Adrenal gland (tissue), 19 donors: ENCODE results near the gene RSRC1. TPM values are rescaled to one million over a fixed set of nuclear protein-coding genes. Genes with fewer than 3 reads are reported as not detected.
"Not testable (repeated sequence)": the region's sequence is repeated elsewhere in the genome, so short reads cannot be mapped to it uniquely, and the experiment has no call there.

Source experiments
- DNase-seq, 7 donors: peaks; one replicate each; pipeline ENCODE4 v3.0.0-alpha.2; 2019 to 2020
- H3K27ac ChIP-seq, 5 donors: fragments of 200-600 bp; sonication (generic) in 4 of 5; 1 replicate in 3 of 5; 2 replicates in 2 of 5; pipeline versions ENCODE4 v1.5.1 to v1.8.0; 2016 to 2020; ENCODE audit warnings: mild to moderate bottlenecking in 1 of 5
- H3K27me3 ChIP-seq: fragments of 200-600 bp; 2 replicates; pipeline ENCODE4 v1.8.0; 2021
- H3K36me3 ChIP-seq, 2 donors: fragments of 200-600 bp; replicated peaks in 1 of 2; 1 replicate in 1 of 2; 2 replicates in 1 of 2; pipeline versions ENCODE4 v1.5.1 to v1.8.0; 2018 to 2022
- H3K4me1 ChIP-seq, 2 donors: fragments of 200-600 bp; replicated peaks in 1 of 2; 1 replicate in 1 of 2; 2 replicates in 1 of 2; pipeline versions ENCODE4 v1.5.1 to v1.8.0; 2018 to 2021
- H3K4me3 ChIP-seq, 4 donors: fragments of 200-600 bp; sonication (generic) in 3 of 4; one replicate each; pipeline ENCODE4 v1.5.1; 2016 to 2018
- H3K9me3 ChIP-seq, 3 donors: fragments of 200-600 bp; sonication (generic) in 1 of 3; replicated peaks in 1 of 3; 1 replicate in 2 of 3; 2 replicates in 1 of 3; pipeline versions ENCODE4 v1.5.1 to v1.8.0; 2016 to 2021
- CTCF ChIP-seq, 6 experiments: fragments of 450-650 bp in 4 of 6; fragments of 200-600 bp in 2 of 6; sonication (generic) in 1 of 6; IDR thresholded peaks; 1 replicate in 5 of 6; 2 replicates in 1 of 6; pipeline versions ENCODE4 v1.5.1 to v1.8.0; 2016 to 2021; ENCODE audit warnings: antibody characterized with exemption in 6 of 6, mild to moderate bottlenecking in 2 of 6, moderate library complexity in 1 of 6
- POLR2A ChIP-seq, 2 donors: fragments of 450-650 bp; IDR thresholded peaks; one replicate each; pipeline ENCODE4 v1.6.1; 2017; ENCODE audit warnings: antibody characterized with exemption in 2 of 2, mild to moderate bottlenecking in 2 of 2, moderate library complexity in 1 of 2
- WGBS, 4 donors: extraction: QIAGEN DNeasy Blood & Tissue Kit in 2 of 4; methylation state at CpG; one replicate each; pipeline versions ENCODE4 v1.1.5 to v1.1.7; 2013 to 2017; 5-methylcytosine and 5-hydroxymethylcytosine counted together
- intact Hi-C, 2 donors: fragments of 100-400 bp; cut with DNase I; formaldehyde crosslinking; loops; one replicate each; pipeline versions ENCODE4 v1.14.1 to v1.15.0; 2022 to 2023
- long read RNA-seq, 10 donors: library from polyadenylated mRNA in 3 of 10; unstranded in 2 of 10; stranded (forward) in 1 of 10; transcript quantifications; one replicate each; pipeline ENCODE4 v2.0.0 and lab custom pipeline, GENCODE V29; 2021 to 2026
- polyA plus RNA-seq, 3 donors: library from polyadenylated mRNA; stranded (reverse); fragments of 200-250 nt in 2 of 3; fragments of 350-450 nt in 1 of 3; fragmentation: Illumina TruSeq in 1 of 3; extraction: RNeasy Lipid Tissue Mini Kit (QIAGEN cat#74804) in 1 of 3; gene quantifications; one replicate each; pipeline ENCODE4 v1.2.3, GENCODE V29; 2013 to 2014
- total RNA-seq, 9 donors: library from RNA; depleted of rRNA in 4 of 9; stranded (reverse); fragments of >200 nt in 4 of 9; fragments of 120-200 nt in 1 of 9; fragmentation: NEBNext Ultra II Directional in 1 of 9; extraction: Animal tissue kit (Norgen Biotek cat#: 25700) in 1 of 9; gene quantifications; one replicate each; pipeline versions ENCODE4 v1.1.0 to v1.2.4, GENCODE V29; 2013 to 2023
- donor health status: healthy with polysubstance abuse.
- donor health status: Bipolar disorder and iron deficiency.
- donor health status: DM: yes; HTN: yes; CAD: no.
- donor health status: DM: no; HTN: no; CAD: no.
- donor health status: DM: no; HTN: no; CAD: no.
- donor health status: DM: yes; HTN: yes; CAD: no.

The RSRC1 gene, protein sequence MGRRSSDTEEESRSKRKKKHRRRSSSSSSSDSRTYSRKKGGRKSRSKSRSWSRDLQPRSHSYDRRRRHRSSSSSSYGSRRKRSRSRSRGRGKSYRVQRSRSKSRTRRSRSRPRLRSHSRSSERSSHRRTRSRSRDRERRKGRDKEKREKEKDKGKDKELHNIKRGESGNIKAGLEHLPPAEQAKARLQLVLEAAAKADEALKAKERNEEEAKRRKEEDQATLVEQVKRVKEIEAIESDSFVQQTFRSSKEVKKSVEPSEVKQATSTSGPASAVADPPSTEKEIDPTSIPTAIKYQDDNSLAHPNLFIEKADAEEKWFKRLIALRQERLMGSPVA
- 100 to 1,000 TPM in 1 of 9 donors, 10 to 100 TPM in 8; 21.5 to 125 (median 38.6) TPM for total RNA-seq
- 10 to 100 TPM; 12.6 to 45.5 (median 18.7) TPM for polyA plus RNA-seq
- long read RNA-seq, donor 1, partial matches to known transcripts: 0 of 4 reads
- long read RNA-seq, donor 1, other reads (novel, unspliced or antisense): 0 of 4 reads
- long read RNA-seq, donor 2, partial matches to known transcripts: 6 of 10 reads
- long read RNA-seq, donor 2, other reads (novel, unspliced or antisense): 0 of 10 reads
- long read RNA-seq, donor 3, partial matches to known transcripts: 0 of 5 reads
- long read RNA-seq, donor 3, other reads (novel, unspliced or antisense): 0 of 5 reads
- long read RNA-seq, donor 4, partial matches to known transcripts: 6 of 24 reads
- long read RNA-seq, donor 4, other reads (novel, unspliced or antisense): 16 of 24 reads
- long read RNA-seq, donor 5, transcript RSRC1-201 (10 exons, 1,727 nt): major isoform, 5 of 11 reads
- long read RNA-seq, donor 5, partial matches to known transcripts: 1 of 11 reads
- long read RNA-seq, donor 5, other reads (novel, unspliced or antisense): 0 of 11 reads
- long read RNA-seq, donor 6, partial matches to known transcripts: 4 of 20 reads
- long read RNA-seq, donor 6, other reads (novel, unspliced or antisense): 12 of 20 reads
- long read RNA-seq, donor 7, partial matches to known transcripts: 0 of 2 reads
- long read RNA-seq, donor 7, other reads (novel, unspliced or antisense): 0 of 2 reads
- long read RNA-seq, donor 8, transcript RSRC1-201 (10 exons, 1,727 nt): major isoform, 5 of 6 reads
- long read RNA-seq, donor 8, partial matches to known transcripts: 0 of 6 reads
- long read RNA-seq, donor 8, other reads (novel, unspliced or antisense): 0 of 6 reads
- long read RNA-seq, donor 9, partial matches to known transcripts: 0 of 1 reads
- long read RNA-seq, donor 9, other reads (novel, unspliced or antisense): 0 of 1 reads
- long read RNA-seq, donor 10, partial matches to known transcripts: 0 of 3 reads
- long read RNA-seq, donor 10, other reads (novel, unspliced or antisense): 0 of 3 reads

DNA sequence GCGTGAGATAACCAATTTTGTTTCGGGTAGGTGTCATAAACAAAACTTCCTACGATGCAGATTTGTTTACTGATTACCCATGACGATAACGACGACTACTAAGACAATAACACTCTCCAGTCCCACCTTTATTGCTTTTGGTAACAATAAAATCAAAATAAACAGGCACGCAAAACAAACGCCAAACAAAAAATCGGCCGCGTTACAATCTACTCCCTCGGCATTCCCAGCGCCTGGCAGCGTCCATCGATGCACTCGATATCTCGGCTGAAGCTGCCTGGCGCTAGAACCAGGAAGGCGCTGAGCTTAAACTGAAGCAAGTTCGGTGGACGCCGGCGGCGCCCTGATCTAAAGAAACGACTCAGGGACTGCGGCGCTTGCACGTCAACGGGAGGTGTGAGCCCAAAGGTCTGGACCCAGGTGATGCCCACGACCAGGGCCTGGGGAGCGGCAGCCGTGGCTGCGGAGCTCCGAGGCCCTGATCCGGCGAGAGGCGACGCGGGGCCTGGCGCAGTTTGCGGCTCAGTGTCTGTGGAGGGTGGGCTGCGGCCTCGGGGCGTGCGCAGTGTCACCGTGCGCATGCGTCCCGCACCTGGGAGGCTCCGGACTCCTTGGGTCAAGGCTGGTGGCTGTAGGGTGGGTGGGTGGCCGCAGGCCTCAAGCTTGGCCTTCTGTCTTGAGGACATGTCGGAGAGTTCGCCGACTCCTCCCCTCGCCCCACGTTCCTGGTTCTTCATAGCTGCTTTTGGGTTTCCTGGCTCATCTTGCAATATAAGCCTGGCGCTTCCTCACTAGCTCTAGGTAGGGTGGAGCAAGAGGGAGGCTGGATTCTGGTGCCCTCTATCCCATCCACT is at the start of gene RSRC1:
TSS of gene RSRC1 (plus strand) at position 286 of the 854 bp plus-strand sequence. CDS start 12,016 bp downstream, outside the sequence.
- TF ChIP-seq POLR2A (IDR thresholded peaks at IDR 0.05) (peak; percentile 39 to 40), CTCF (IDR thresholded peaks at IDR 0.05) (no peak)
- 0 to 1% (median 0%) methylated on average over 27 to 57 of the region's 57 CpGs for WGBS, 4 donors
- H3K4me1 ChIP-seq: peaks cover 12 to 34% of the 10 kb centered on the region in 2 donors
- H3K36me3 ChIP-seq: no peaks in the 10 kb centered on the region
- intact Hi-C loops: no loop called here
- peak; percentile 84 to 91 (median 87) for DNase-seq
- H3K27ac ChIP-seq: peak within 1 kb of the TSS; percentile 49 to 75 (median 68)
- H3K27me3 ChIP-seq: peaks cover 37% of the 10 kb centered on the region
- peak within 1 kb of the TSS; percentile 34 to 86 (median 64) for H3K4me3 ChIP-seq
- H3K9me3 ChIP-seq: peaks cover 0 to 6% (median 0%) of the 10 kb centered on the region in 3 donors

- H3K27ac ChIP-seq, H3K4me3 ChIP-seq, intact Hi-C loops, H3K36me3 ChIP-seq, H3K9me3 ChIP-seq, H3K27me3 ChIP-seq, DNase-seq, H3K4me1 ChIP-seq: not testable (repeated sequence)
- 81 to 89% (median 85%) methylated on average over 2 of the region's 2 CpGs for WGBS, 4 donors
These were observed 44.3 kb upstream of the RSRC1 start for GRCh38 chr3:158065574-158065973.

DNA sequence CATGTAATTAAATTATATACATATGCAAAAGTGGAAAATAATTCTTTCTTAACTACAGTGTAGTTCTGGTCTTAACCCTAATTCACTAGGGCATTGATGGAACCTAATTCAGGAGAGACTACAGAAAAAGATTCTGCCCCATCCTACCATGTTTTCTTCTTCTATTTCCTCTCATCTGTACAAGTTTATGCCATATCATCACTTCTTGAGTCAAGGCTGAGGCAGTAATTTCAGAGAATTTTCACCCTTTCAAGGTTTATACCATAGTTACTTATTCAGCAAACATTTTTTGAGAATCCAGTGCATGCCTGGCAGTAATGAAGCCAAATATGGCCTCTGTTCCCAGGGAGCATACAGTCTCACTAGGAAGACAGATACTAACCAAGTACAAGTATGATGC is 37.1 kb upstream of the RSRC1 start:
- TF ChIP-seq POLR2A (IDR thresholded peaks at IDR 0.05) (no peak), CTCF (IDR thresholded peaks at IDR 0.05) (no peak)
- intact Hi-C loops: no loop called here

GRCh38 chr3:158074591-158074990 is 35.3 kb upstream of the RSRC1 start:
- H3K27ac ChIP-seq: no peak overlapping the region
- 36 to 74% (median 52%) methylated on average over 1 of the region's 1 CpG for WGBS, 4 donors
- peaks cover 4% of the 10 kb centered on the region for H3K27me3 ChIP-seq
- intact Hi-C loops: no loop called here
- H3K4me3 ChIP-seq: no peak overlapping the region
- no peaks in the 10 kb centered on the region for H3K4me1 ChIP-seq
- no peaks in the 10 kb centered on the region for H3K9me3 ChIP-seq
- TF ChIP-seq CTCF (IDR thresholded peaks at IDR 0.05) (no peak), POLR2A (IDR thresholded peaks at IDR 0.05) (no peak)
- DNase-seq: no peak
- H3K36me3 ChIP-seq: no peaks in the 10 kb centered on the region

More for the DNA sequence above, 37.1 kb upstream of the RSRC1 start:
- Histone ChIP-seq H3K4me1 (no peaks in the 10 kb centered on the region), H3K9me3 (no peaks in the 10 kb centered on the region), H3K4me3 (no peak overlapping the region), H3K27ac (no peak overlapping the region), H3K36me3 (no peaks in the 10 kb centered on the region), H3K27me3 (peaks cover under 1% of the 10 kb centered on the region)
- DNase-seq: no peak
